HUES6 (cell line): ENCODE data around the gene ACTG1.

Experiments
- H3K27ac ChIP-seq: 2 replicates; pipeline ENCODE4 v1.7.0; 2013; ENCODE audit warnings: low read depth, mild to moderate bottlenecking, low read length, inconsistent platforms
- H3K27me3 ChIP-seq: 2 replicates; pipeline ENCODE4 v1.6.1; 2013; ENCODE audit warnings: low read length; ENCODE audit not compliant: control insufficient read depth, insufficient read depth
- H3K36me3 ChIP-seq: 2 replicates; pipeline ENCODE4 v1.6.1; 2013; ENCODE audit warnings: low read length; ENCODE audit not compliant: control insufficient read depth, insufficient read depth
- H3K4me1 ChIP-seq: 2 replicates; pipeline ENCODE4 v1.6.1; 2013; ENCODE audit warnings: low read length; ENCODE audit not compliant: control insufficient read depth, insufficient read depth
- H3K4me3 ChIP-seq: 2 replicates; pipeline ENCODE4 v1.5.1; 2013; ENCODE audit warnings: low read depth, low read length
- H3K9ac ChIP-seq: one replicate; pipeline ENCODE4 v1.6.1; 2013; ENCODE audit warnings: mild to moderate bottlenecking, low read length
- H3K9me3 ChIP-seq: 2 replicates; pipeline ENCODE4 v1.6.1; 2013; ENCODE audit warnings: low read depth, low read length; ENCODE audit not compliant: control insufficient read depth, insufficient read depth

Gene ACTG1

GRCh38 chr17:81520021-81520901 lies 7.7 kb upstream of the ACTG1 start:
- Histone ChIP-seq H3K4me3 (peak overlapping the region; percentile 63), H3K9ac (peak overlapping the region; percentile 75), H3K9me3 (no peaks in the 10 kb centered on the region), H3K27me3 (peaks cover 36% of the 10 kb centered on the region), H3K27ac (no peak overlapping the region; the same call in 1 of the 2 replicates), H3K36me3 (no peaks in the 10 kb centered on the region), H3K4me1 (peaks cover 50% of the 10 kb centered on the region)

- Histone ChIP-seq H3K36me3 (no peaks in the 10 kb centered on the region), H3K4me1 (peaks cover 50% of the 10 kb centered on the region), H3K9me3 (no peaks in the 10 kb centered on the region), H3K4me3 (peak overlapping the region; percentile 63), H3K9ac (peak overlapping the region; percentile 75), H3K27ac (peak overlapping the region; percentile 37; the same call in 1 of the 2 replicates), H3K27me3 (peaks cover 36% of the 10 kb centered on the region)
Observed at GRCh38 chr17:81519284-81520020, 6.9 kb upstream of the ACTG1 start.

- Histone ChIP-seq H3K4me3 (peak overlapping the region; percentile 63), H3K9me3 (no peaks in the 10 kb centered on the region), H3K27me3 (peaks cover 36% of the 10 kb centered on the region), H3K9ac (peak overlapping the region; percentile 75), H3K36me3 (no peaks in the 10 kb centered on the region), H3K4me1 (peaks cover 50% of the 10 kb centered on the region), H3K27ac (peak overlapping the region; percentile 37; the same call in 1 of the 2 replicates)
Observed at GRCh38 chr17:81518785-81519283, 6.2 kb upstream of the ACTG1 start.

- peaks cover 44% of the 10 kb centered on the region for H3K4me1 ChIP-seq
- H3K4me3 ChIP-seq: peak overlapping the region; percentile 63
- H3K9ac ChIP-seq: peak overlapping the region; percentile 75
- peak overlapping the region; percentile 37; the same call in 1 of the 2 replicates for H3K27ac ChIP-seq
- H3K36me3 ChIP-seq: no peaks in the 10 kb centered on the region
- H3K9me3 ChIP-seq: no peaks in the 10 kb centered on the region
- peaks cover 36% of the 10 kb centered on the region for H3K27me3 ChIP-seq
Observed at GRCh38 chr17:81518113-81518784, 5.7 kb upstream of the ACTG1 start.

GRCh38 chr17:81517339-81518112 lies 4.9 kb upstream of the ACTG1 start:
- Histone ChIP-seq H3K4me3 (peak overlapping the region; percentile 63), H3K27ac (no peak overlapping the region; the same call in 1 of the 2 replicates), H3K9ac (peak overlapping the region; percentile 75)

GRCh38 chr17:81517009-81517338 lies 4.4 kb upstream of the ACTG1 start:
- peaks cover 3% of the 10 kb centered on the region for H3K36me3 ChIP-seq
- H3K27me3 ChIP-seq: peaks cover 36% of the 10 kb centered on the region
- H3K4me3 ChIP-seq: peak overlapping the region; percentile 90; the same call in 1 of the 2 replicates
- no peak overlapping the region for H3K27ac ChIP-seq
- peaks cover 41% of the 10 kb centered on the region for H3K4me1 ChIP-seq
- H3K9ac ChIP-seq: peak overlapping the region; percentile 100
- no peaks in the 10 kb centered on the region for H3K9me3 ChIP-seq

More at GRCh38 chr17:81517339-81518112, 4.9 kb upstream of the ACTG1 start:
- Histone ChIP-seq H3K36me3 (no peaks in the 10 kb centered on the region), H3K27me3 (peaks cover 36% of the 10 kb centered on the region), H3K4me1 (peaks cover 41% of the 10 kb centered on the region), H3K9me3 (no peaks in the 10 kb centered on the region)

GRCh38 chr17:81516439-81516838 lies 3.8 kb upstream of the ACTG1 start:
- peak overlapping the region; percentile 12; the same call in 1 of the 2 replicates for H3K27ac ChIP-seq
- peaks cover 30% of the 10 kb centered on the region for H3K27me3 ChIP-seq
- H3K4me3 ChIP-seq: peak overlapping the region; percentile 90
- no peaks in the 10 kb centered on the region for H3K9me3 ChIP-seq
- H3K9ac ChIP-seq: peak overlapping the region; percentile 100
- H3K4me1 ChIP-seq: peaks cover 41% of the 10 kb centered on the region
- peaks cover 8% of the 10 kb centered on the region for H3K36me3 ChIP-seq

GRCh38 chr17:81515530-81516041 lies 3.0 kb upstream of the ACTG1 start:
- Histone ChIP-seq H3K9me3 (no peaks in the 10 kb centered on the region), H3K36me3 (peaks cover 17% of the 10 kb centered on the region), H3K4me3 (peak overlapping the region; percentile 90), H3K4me1 (peaks cover 40% of the 10 kb centered on the region), H3K27me3 (peaks cover 26% of the 10 kb centered on the region), H3K27ac (peak overlapping the region; percentile 96; the same call in 1 of the 2 replicates), H3K9ac (peak overlapping the region; percentile 100)

- peaks cover 23% of the 10 kb centered on the region for H3K36me3 ChIP-seq
- peaks cover 33% of the 10 kb centered on the region for H3K4me1 ChIP-seq
- H3K9ac ChIP-seq: peak overlapping the region; percentile 100
- H3K9me3 ChIP-seq: no peaks in the 10 kb centered on the region
- H3K27me3 ChIP-seq: peaks cover 20% of the 10 kb centered on the region
- peak overlapping the region; percentile 97; the same call in 1 of the 2 replicates for H3K27ac ChIP-seq
- H3K4me3 ChIP-seq: peak overlapping the region; percentile 90
Observed at GRCh38 chr17:81514739-81515529, 2.3 kb upstream of the ACTG1 start.
